Inflammatory macrophage treated with lipopolysaccharide for 4 hours (primary cell): ENCODE results near the gene HLA-DPA1.

Experiments
- DNase-seq: peaks from one replicate; pipeline ENCODE4 v3.0.0-alpha.2; 2020

Gene HLA-DPA1

GRCh38 chr6:33061987-33062386 lies 11.5 kb downstream of the HLA-DPA1 start:
- DNase-seq = peak; percentile 76

- peak; percentile 27 for DNase-seq
These were observed 16.0 kb downstream of the HLA-DPA1 start for GRCh38 chr6:33057222-33058150.

- DNase-seq = no peak
These were observed 20.2 kb downstream of the HLA-DPA1 start for GRCh38 chr6:33053230-33053629.

GRCh38 chr6:33052627-33053026 lies 20.8 kb downstream of the HLA-DPA1 start:
- no peak for DNase-seq

GRCh38 chr6:33050014-33050810 lies 23.2 kb downstream of the HLA-DPA1 start:
- DNase-seq = peak; percentile 36

GRCh38 chr6:33049323-33050013 lies 24.0 kb downstream of the HLA-DPA1 start:
- DNase-seq = no peak

GRCh38 chr6:33040157-33040556 lies 33.3 kb downstream of the HLA-DPA1 start:
- no peak for DNase-seq

- peak; percentile 50 for DNase-seq
These were observed 36.9 kb downstream of the HLA-DPA1 start for GRCh38 chr6:33036535-33036934.

GRCh38 chr6:33034554-33034953 lies 38.9 kb downstream of the HLA-DPA1 start:
- DNase-seq = no peak

- DNase-seq = no peak
These were observed 43.2 kb downstream of the HLA-DPA1 start for GRCh38 chr6:33030245-33030644.

GRCh38 chr6:33029328-33030184 lies 43.9 kb downstream of the HLA-DPA1 start:
- DNase-seq = peak; percentile 97

GRCh38 chr6:33028220-33028849 lies 45.1 kb downstream of the HLA-DPA1 start:
- DNase-seq = peak; percentile 59

- no peak for DNase-seq
These were observed 48.9 kb downstream of the HLA-DPA1 start for GRCh38 chr6:33024521-33024920.

- DNase-seq = no peak
These were observed 49.9 kb downstream of the HLA-DPA1 start for GRCh38 chr6:33023536-33023935.

GRCh38 chr6:33021917-33022316 lies 51.5 kb downstream of the HLA-DPA1 start:
- DNase-seq = no peak

- DNase-seq = no peak
These were observed 54.1 kb downstream of the HLA-DPA1 start for GRCh38 chr6:33019372-33019771.

GRCh38 chr6:33018904-33019303 lies 54.5 kb downstream of the HLA-DPA1 start:
- DNase-seq = peak; percentile 99

- DNase-seq = no peak
These were observed 55.0 kb downstream of the HLA-DPA1 start for GRCh38 chr6:33018418-33018817.

- peak; percentile 89 for DNase-seq
These were observed 55.6 kb downstream of the HLA-DPA1 start for GRCh38 chr6:33017694-33018353.

- DNase-seq = no peak
These were observed 56.4 kb downstream of the HLA-DPA1 start for GRCh38 chr6:33017018-33017417.

GRCh38 chr6:33015798-33016197 lies 57.7 kb downstream of the HLA-DPA1 start:
- DNase-seq = no peak
